A549 (cell line): Measurements from ENCODE around the gene SORCS1. TPM values are rescaled to one million over a fixed set of nuclear protein-coding genes. Genes with fewer than 3 reads are reported as not detected.

Experiments used
- ATAC-seq, 2 experiments: fragments of 200-7000 bp in 1 of 2; fragments of >200 bp in 1 of 2; cut with Nextera tagmentation in 1 of 2; cut with Tn5 transposase in 1 of 2; 3 replicates each; pipeline versions ENCODE4 v1.8.0 to v1.9.1; 2018 to 2020; ENCODE audit warnings: mild to moderate bottlenecking in 1 of 2, moderate library complexity in 1 of 2
- CTCF ChIA-PET: fragments of 300-600 bp; sonication (Branson Sonifier 250); formaldehyde crosslinking; extraction: SDS; loops from one replicate; lab custom pipeline; 2021; ENCODE audit warnings: antibody characterized with exemption, inconsistent platforms; lab: Yijun Ruan, JAX
- POLR2A ChIA-PET: fragments of 350-600 bp; formaldehyde crosslinking; extraction: SDS; loops from one replicate; lab custom pipeline; 2021; ENCODE audit warnings: antibody characterized with exemption, inconsistent platforms; lab: Yijun Ruan, JAX
- DNase-seq, 2 experiments: peaks; one replicate each; pipeline versions ENCODE4 v3.0.0 to v3.0.0-alpha.2; 2011 to 2016; ENCODE audit warnings: low read depth in 1 of 2, low spot score in 1 of 2
- FAIRE-seq: peaks from 2 replicates; lab custom pipeline; 2011; peaks lifted over from hg19 to GRCh38; lab: Jason Lieb, UNC
- H3K27ac ChIP-seq, 2 experiments: fragments of >200 bp; sonication (Bioruptor Twin); formaldehyde crosslinking; 3 replicates each; pipeline ENCODE4 v1.5.1; 2016 to 2017
- H3K4me1 ChIP-seq: fragments of >200 bp; sonication (Bioruptor Twin); formaldehyde crosslinking; 3 replicates; pipeline ENCODE4 v1.6.1; 2016
- H3K4me2 ChIP-seq: fragments of >200 bp; sonication (Bioruptor Twin); formaldehyde crosslinking; 3 replicates; pipeline ENCODE4 v1.6.1; 2016
- H3K4me3 ChIP-seq: fragments of >200 bp; sonication (Bioruptor Twin); formaldehyde crosslinking; 3 replicates; pipeline ENCODE4 v1.5.1; 2016
- H3K9me3 ChIP-seq: fragments of >200 bp; sonication (Bioruptor Twin); formaldehyde crosslinking; 3 replicates; pipeline ENCODE4 v1.6.1; 2016
- BCL3 ChIP-seq: fragments of >200 bp; sonication (Bioruptor Twin); formaldehyde crosslinking; IDR thresholded peaks from 3 replicates; pipeline ENCODE4 v1.6.1; 2016
- CBX2 ChIP-seq: fragments of 200-600 bp; sonication (generic); IDR thresholded peaks from 2 replicates; pipeline ENCODE4 v1.6.1; 2016; ENCODE audit warnings: low read depth, mild to moderate bottlenecking, borderline replicate concordance
- CBX8 ChIP-seq: fragments of 200-600 bp; sonication (generic); IDR thresholded peaks from 2 replicates; pipeline ENCODE4 v1.6.1; 2016
- CEBPB ChIP-seq, 2 experiments: fragments of >200 bp in 1 of 2; sonication (Bioruptor Twin) in 1 of 2; formaldehyde crosslinking in 1 of 2; IDR thresholded peaks; 2 replicates each; pipeline ENCODE4 v1.6.1; 2012 to 2016
- CTCF ChIP-seq: fragments of >200 bp; sonication (Bioruptor Twin); formaldehyde crosslinking; IDR thresholded peaks from 3 replicates; pipeline ENCODE4 v1.5.1; 2016
- ESRRA ChIP-seq: fragments of 150-350 bp; IDR thresholded peaks from 2 replicates; pipeline ENCODE4 v1.6.1; 2014; ENCODE audit warnings: mild to moderate bottlenecking, low read length, borderline replicate concordance
- FOSB ChIP-seq: fragments of 250-450 bp; sonication (Bioruptor Pico); IDR thresholded peaks from 2 replicates; pipeline ENCODE4 v1.5.0; 2020; ENCODE audit warnings: mild to moderate bottlenecking, moderate library complexity
- FOXS1 ChIP-seq: fragments of 250-450 bp; sonication (Bioruptor Pico); IDR thresholded peaks from 2 replicates; pipeline ENCODE4 v1.5.0; 2020; ENCODE audit warnings: mild to moderate bottlenecking, moderate library complexity
- HDAC2 ChIP-seq: fragments of 200-600 bp; sonication (generic); IDR thresholded peaks from 2 replicates; pipeline ENCODE4 v1.6.1; 2016
- HES2 ChIP-seq: fragments of >200 bp; sonication (Bioruptor Twin); formaldehyde crosslinking; IDR thresholded peaks from 2 replicates; pipeline ENCODE4 v1.6.1; 2016
- HOXA7 ChIP-seq: fragments of 250-450 bp; sonication (Bioruptor Pico); IDR thresholded peaks from 2 replicates; pipeline ENCODE4 v1.5.0; 2020; ENCODE audit warnings: mild to moderate bottlenecking, moderate library complexity
- HOXB5 ChIP-seq: fragments of 250-450 bp; sonication (Bioruptor Pico); IDR thresholded peaks from 2 replicates; pipeline ENCODE4 v1.5.0; 2020; ENCODE audit warnings: mild to moderate bottlenecking, moderate library complexity
- KDM5A ChIP-seq: fragments of 200-600 bp; sonication (generic); IDR thresholded peaks from 2 replicates; pipeline ENCODE4 v1.6.1; 2016; ENCODE audit warnings: antibody characterized with exemption, mild to moderate bottlenecking
- MAFK ChIP-seq: fragments of 450-650 bp; IDR thresholded peaks from 2 replicates; pipeline ENCODE4 v1.6.1; 2014; ENCODE audit not compliant: partially characterized antibody
- MYC ChIP-seq: IDR thresholded peaks from 2 replicates; pipeline ENCODE4 v1.6.1; 2012; ENCODE audit warnings: mild to moderate bottlenecking, inconsistent platforms, low read length, improper control_type of control experiment, borderline replicate concordance
- NR3C1 ChIP-seq: fragments of >200 bp; sonication (Bioruptor Twin); formaldehyde crosslinking; IDR thresholded peaks from 3 replicates; pipeline ENCODE4 v1.6.1; 2017
- PBX3 ChIP-seq: IDR thresholded peaks from 2 replicates; pipeline ENCODE4 v1.6.1; 2012
- PHF8 ChIP-seq: fragments of 200-600 bp; sonication (generic); IDR thresholded peaks from 2 replicates; pipeline ENCODE4 v1.6.1; 2016; ENCODE audit warnings: low read depth, mild to moderate bottlenecking, antibody characterized with exemption, moderate library complexity, borderline replicate concordance
- POLR2A ChIP-seq: IDR thresholded peaks from 2 replicates; pipeline ENCODE4 v1.6.1; 2012; ENCODE audit warnings: mild to moderate bottlenecking, low read length
- POLR2AphosphoS2 ChIP-seq: conservative IDR thresholded peaks from 2 replicates; pipeline ENCODE4 v1.6.1; 2012; ENCODE audit warnings: low read length, improper control_type of control experiment, inconsistent platforms
- RAD21 ChIP-seq, 2 experiments: fragments of >200 bp in 1 of 2; sonication (Bioruptor Twin) in 1 of 2; formaldehyde crosslinking in 1 of 2; IDR thresholded peaks in 1 of 2; conservative IDR thresholded peaks in 1 of 2; 2 replicates in 1 of 2; 3 replicates in 1 of 2; pipeline ENCODE4 v1.6.1; 2012 to 2018; ENCODE audit warnings: inconsistent platforms in 1 of 2
- RARB ChIP-seq: fragments of 250-450 bp; sonication (Bioruptor Pico); IDR thresholded peaks from 2 replicates; pipeline ENCODE4 v1.8.0; 2021; ENCODE audit warnings: mild to moderate bottlenecking, moderate library complexity
- RFX5 ChIP-seq: fragments of 450-650 bp; IDR thresholded peaks from 2 replicates; pipeline ENCODE4 v1.7.1; 2014; ENCODE audit warnings: antibody characterized with exemption, mild to moderate bottlenecking, moderate library complexity
- RNF2 ChIP-seq: fragments of 200-600 bp; sonication (generic); IDR thresholded peaks from 2 replicates; pipeline ENCODE4 v1.6.1; 2016; ENCODE audit warnings: low read depth, mild to moderate bottlenecking, antibody characterized with exemption, moderate library complexity, borderline replicate concordance
- SREBF2 ChIP-seq: fragments of 450-650 bp; IDR thresholded peaks from 2 replicates; pipeline ENCODE4 v1.6.1; 2014; ENCODE audit warnings: mild to moderate bottlenecking, moderate library complexity
- ZNF302 ChIP-seq: fragments of 250-450 bp; sonication (Bioruptor Pico); IDR thresholded peaks from 2 replicates; pipeline ENCODE4 v1.9.0; 2021; ENCODE audit warnings: inconsistent platforms, mild to moderate bottlenecking, moderate library complexity
- ZSCAN20 ChIP-seq: fragments of 250-450 bp; sonication (Bioruptor Pico); IDR thresholded peaks from 2 replicates; pipeline ENCODE4 v1.8.0; 2022; ENCODE audit warnings: mild to moderate bottlenecking, moderate library complexity
- WGBS: methylation state at CpG from one replicate; pipeline ENCODE4 v1.1.6; 2017; ENCODE audit errors: missing lambda C conversion rate; 5-methylcytosine and 5-hydroxymethylcytosine counted together
- polyA plus RNA-seq, 4 experiments: library from polyadenylated mRNA; depleted of rRNA in 3 of 4; stranded (reverse); fragments of >200 nt; fragmentation: RNase III in 1 of 4; extraction: RNeasy Plus Mini Kit Qiagen cat#74134 plus additional on column Dnase treatment in 1 of 4; gene quantifications; 2 replicates in 3 of 4; 3 replicates in 1 of 4; pipeline ENCODE4 v1.2.3, GENCODE V29; 2011 to 2017
- TF ChIP-seq, protein P1 (sequence below): fragments of 250-450 bp; sonication (Bioruptor Pico); IDR thresholded peaks from 2 replicates; pipeline ENCODE4 v1.5.0; 2020; ENCODE audit warnings: low read depth, mild to moderate bottlenecking, moderate library complexity
- TF ChIP-seq, protein P2 (sequence below): fragments of 200-600 bp; sonication (generic); IDR thresholded peaks from 2 replicates; pipeline ENCODE4 v1.6.1; 2016; ENCODE audit warnings: antibody characterized with exemption, mild to moderate bottlenecking, moderate library complexity

Gene SORCS1
- polyA plus RNA-seq, 2 of the 4 experiments (the other 2 are of a cell fraction) = not detected

- Histone ChIP-seq H3K4me2 (no peak overlapping the region), H3K4me3 (no peak overlapping the region), H3K27ac (no peak overlapping the region), H3K4me1 (no peaks in the 10 kb centered on the region), H3K9me3 (no peaks in the 10 kb centered on the region)
- FAIRE-seq = no peak
- ChIA-PET CTCF (no interaction called here), POLR2A (no interaction called here)
- no peak for TF ChIP-seq KDM5A
- no peak for TF ChIP-seq NR3C1
- TF ChIP-seq POLR2AphosphoS2 = no peak
- TF ChIP-seq FOSB (CRISPR knock-in tag) = no peak
- no peak for TF ChIP-seq FOXS1
- TF ChIP-seq POLR2A = no peak
- TF ChIP-seq CBX8 = no peak
- no peak for TF ChIP-seq RFX5
- TF ChIP-seq ZSCAN20 (CRISPR knock-in tag) = no peak
- TF ChIP-seq PHF8 = no peak
- no peak for DNase-seq
- WGBS = 2% methylated on average over 4 of the region's 4 CpGs
- ATAC-seq = no peak
Observed at GRCh38 chr10:106910666-106911065, 253.8 kb downstream of the SORCS1 start.

- Histone ChIP-seq H3K27ac (no peak overlapping the region), H3K4me3 (no peak overlapping the region), H3K4me2 (no peak overlapping the region)
- CTCF ChIA-PET = no interaction called here
- FAIRE-seq = no peak
- TF ChIP-seq ZNF302 (CRISPR knock-in tag) (no peak), RARB (no peak), MAFK (no peak), ZSCAN20 (CRISPR knock-in tag) (no peak), CEBPB (IDR thresholded peaks at IDR 0.05) (no peak)
- TF ChIP-seq, protein P1, sequence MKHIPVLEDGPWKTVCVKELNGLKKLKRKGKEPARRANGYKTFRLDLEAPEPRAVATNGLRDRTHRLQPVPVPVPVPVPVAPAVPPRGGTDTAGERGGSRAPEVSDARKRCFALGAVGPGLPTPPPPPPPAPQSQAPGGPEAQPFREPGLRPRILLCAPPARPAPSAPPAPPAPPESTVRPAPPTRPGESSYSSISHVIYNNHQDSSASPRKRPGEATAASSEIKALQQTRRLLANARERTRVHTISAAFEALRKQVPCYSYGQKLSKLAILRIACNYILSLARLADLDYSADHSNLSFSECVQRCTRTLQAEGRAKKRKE (CRISPR knock-in tag) = no peak
- TF ChIP-seq, all 56 proteins: peak for 0
- H3K9me3 ChIP-seq = no peaks in the 10 kb centered on the region
- DNase-seq (no peak), ATAC-seq (no peak)
- 19% methylated on average over 6 of the region's 6 CpGs for WGBS
- POLR2A ChIA-PET = no interaction called here
- no peaks in the 10 kb centered on the region for H3K4me1 ChIP-seq
Observed at GRCh38 chr10:106908225-106908624, 256.3 kb downstream of the SORCS1 start.

- Histone ChIP-seq H3K4me1 (no peaks in the 10 kb centered on the region), H3K9me3 (no peaks in the 10 kb centered on the region), H3K4me3 (no peak overlapping the region), H3K27ac (no peak overlapping the region), H3K4me2 (no peak overlapping the region)
- ChIA-PET CTCF (no interaction called here), POLR2A (no interaction called here)
- WGBS = 2% methylated on average over 1 of the region's 1 CpG
- ATAC-seq = no peak
- no peak for DNase-seq
- no peak for FAIRE-seq
- no peak for TF ChIP-seq SREBF2
- no peak for TF ChIP-seq HOXA7 (CRISPR knock-in tag)
- no peak for TF ChIP-seq HOXB5 (CRISPR knock-in tag)
- TF ChIP-seq MYC = no peak
- no peak for TF ChIP-seq HES2
- TF ChIP-seq BCL3 = no peak
- TF ChIP-seq HDAC2 = no peak
- no peak for TF ChIP-seq CTCF
- TF ChIP-seq, protein P2, sequence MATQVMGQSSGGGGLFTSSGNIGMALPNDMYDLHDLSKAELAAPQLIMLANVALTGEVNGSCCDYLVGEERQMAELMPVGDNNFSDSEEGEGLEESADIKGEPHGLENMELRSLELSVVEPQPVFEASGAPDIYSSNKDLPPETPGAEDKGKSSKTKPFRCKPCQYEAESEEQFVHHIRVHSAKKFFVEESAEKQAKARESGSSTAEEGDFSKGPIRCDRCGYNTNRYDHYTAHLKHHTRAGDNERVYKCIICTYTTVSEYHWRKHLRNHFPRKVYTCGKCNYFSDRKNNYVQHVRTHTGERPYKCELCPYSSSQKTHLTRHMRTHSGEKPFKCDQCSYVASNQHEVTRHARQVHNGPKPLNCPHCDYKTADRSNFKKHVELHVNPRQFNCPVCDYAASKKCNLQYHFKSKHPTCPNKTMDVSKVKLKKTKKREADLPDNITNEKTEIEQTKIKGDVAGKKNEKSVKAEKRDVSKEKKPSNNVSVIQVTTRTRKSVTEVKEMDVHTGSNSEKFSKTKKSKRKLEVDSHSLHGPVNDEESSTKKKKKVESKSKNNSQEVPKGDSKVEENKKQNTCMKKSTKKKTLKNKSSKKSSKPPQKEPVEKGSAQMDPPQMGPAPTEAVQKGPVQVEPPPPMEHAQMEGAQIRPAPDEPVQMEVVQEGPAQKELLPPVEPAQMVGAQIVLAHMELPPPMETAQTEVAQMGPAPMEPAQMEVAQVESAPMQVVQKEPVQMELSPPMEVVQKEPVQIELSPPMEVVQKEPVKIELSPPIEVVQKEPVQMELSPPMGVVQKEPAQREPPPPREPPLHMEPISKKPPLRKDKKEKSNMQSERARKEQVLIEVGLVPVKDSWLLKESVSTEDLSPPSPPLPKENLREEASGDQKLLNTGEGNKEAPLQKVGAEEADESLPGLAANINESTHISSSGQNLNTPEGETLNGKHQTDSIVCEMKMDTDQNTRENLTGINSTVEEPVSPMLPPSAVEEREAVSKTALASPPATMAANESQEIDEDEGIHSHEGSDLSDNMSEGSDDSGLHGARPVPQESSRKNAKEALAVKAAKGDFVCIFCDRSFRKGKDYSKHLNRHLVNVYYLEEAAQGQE = no peak
- TF ChIP-seq NR3C1 = no peak
- TF ChIP-seq CBX2 = no peak
- no peak for TF ChIP-seq PBX3
- no peak for TF ChIP-seq ESRRA
- no peak for TF ChIP-seq RNF2
- no peak for TF ChIP-seq RAD21 (conservative IDR thresholded peaks at IDR 0.05 in 1 of 2, IDR thresholded peaks at IDR 0.05 in 1 of 2)
Observed at GRCh38 chr10:106904209-106904608, 260.3 kb downstream of the SORCS1 start.
